Subcutaneous adipose tissue (tissue), 4 donors: Measurements from ENCODE around the gene ZFAND6. TPM values are rescaled to one million over a fixed set of nuclear protein-coding genes. Genes with fewer than 3 reads are reported as not detected.

ENCODE experiments used
- CTCF ChIP-seq: fragments of 450-650 bp; IDR thresholded peaks from one replicate; pipeline ENCODE4 v1.5.1; 2016; ENCODE audit warnings: low read depth, mild to moderate bottlenecking, control low read depth, antibody characterized with exemption, moderate library complexity
- total RNA-seq, 4 donors: library from RNA; depleted of rRNA; stranded (reverse); fragments of >200 nt; gene quantifications; one replicate each; pipeline ENCODE4 v1.1.0, GENCODE V29; 2016

Gene ZFAND6
- total RNA-seq, 4 donors from 2014 or later: 107 to 155 (median 140) TPM

- TF ChIP-seq CTCF: no peak
These were observed 17.1 kb downstream of the ZFAND6 start for GRCh38 chr15:80076321-80077318.

- no peak for TF ChIP-seq CTCF
These were observed 21.9 kb downstream of the ZFAND6 start for GRCh38 chr15:80081390-80081789.

- no peak for TF ChIP-seq CTCF
These were observed 27.6 kb downstream of the ZFAND6 start for GRCh38 chr15:80087104-80087503.

GRCh38 chr15:80090041-80090440 is 30.6 kb downstream of the ZFAND6 start:
- TF ChIP-seq CTCF: no peak

- no peak for TF ChIP-seq CTCF
These were observed 31.5 kb downstream of the ZFAND6 start for GRCh38 chr15:80090879-80091503.

GRCh38 chr15:80093854-80094418 is 34.5 kb downstream of the ZFAND6 start:
- TF ChIP-seq CTCF: no peak

- TF ChIP-seq CTCF: no peak
These were observed 36.0 kb downstream of the ZFAND6 start for GRCh38 chr15:80095511-80095910.
